ENCODE results near the gene PDS5A. TPM values are rescaled to one million over a fixed set of nuclear protein-coding genes. Genes with fewer than 3 reads are reported as not detected.
"Not testable (repeated sequence)": the region's sequence is repeated elsewhere in the genome, so short reads cannot be mapped to it uniquely, and the experiment has no call there.

PDS5A gene
- total RNA-seq, 1 donor from 2014 or later: 132 TPM

GRCh38 chr4:39950861-39951481 lies 26.7 kb downstream of the PDS5A start:
- Histone ChIP-seq H3K79me2 (ENCODE audit: low read depth) (peaks cover 100% of the 10 kb centered on the region), H3K9ac (no peak overlapping the region), H3K4me2 (no peak overlapping the region), H3K36me3 (no peaks in the 10 kb centered on the region), H4K20me1 (ENCODE audit: low read depth) (peaks cover 83% of the 10 kb centered on the region), H3K4me1 (no peaks in the 10 kb centered on the region), H3F3A (ENCODE audit: low read depth) (no peaks in the 10 kb centered on the region), H3K27ac (no peak overlapping the region), H3K9me3 (ENCODE audit: low read depth) (no peaks in the 10 kb centered on the region), H2AFZ (replicated peaks) (no peak overlapping the region), H3K27me3 (no peaks in the 10 kb centered on the region), H3K4me3 (no peak overlapping the region)
- Mint-ChIP-seq H3K36me3 (peaks cover 11% of the 10 kb centered on the region), H3K27ac (no peak overlapping the region), H3K9me3 (peaks cover 3% of the 10 kb centered on the region), H3K4me1 (peaks cover 7% of the 10 kb centered on the region), H3K27me3 (ENCODE audit: insufficient read depth, low read depth) (peaks cover 2% of the 10 kb centered on the region), H3K4me3 (no peak overlapping the region)
- no peak for DNase-seq (ENCODE audit: low spot score)
- TF ChIP-seq CTCF (IDR thresholded peaks at IDR 0.05) (no peak), EZH2 (IDR thresholded peaks at IDR 0.05) (no peak), EZH2phosphoT487 (IDR thresholded peaks at IDR 0.05) (no peak)

DNA sequence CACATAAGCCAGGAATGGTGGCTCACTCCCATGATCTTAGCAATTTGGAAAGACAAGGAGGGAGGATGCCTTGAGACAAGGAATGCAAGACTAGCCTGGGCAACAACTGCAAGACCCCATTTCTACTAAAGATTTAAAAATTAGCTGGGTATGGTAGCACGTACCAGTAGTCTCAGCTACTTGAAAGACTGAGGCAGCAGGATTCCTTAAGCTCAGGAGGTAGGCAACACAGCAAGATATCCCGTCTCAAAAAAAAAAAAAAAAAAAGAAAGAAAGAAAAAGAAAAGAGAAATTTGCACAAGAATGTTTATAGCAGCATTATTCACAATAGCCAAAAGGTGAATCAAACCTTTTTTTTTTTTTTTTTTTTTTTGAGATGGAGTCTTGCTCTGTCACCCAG lies 29.7 kb downstream of the PDS5A start:
- Histone ChIP-seq H3K4me3 (no peak overlapping the region), H3K36me3 (no peaks in the 10 kb centered on the region), H3F3A (ENCODE audit: low read depth) (no peaks in the 10 kb centered on the region), H3K79me2 (ENCODE audit: low read depth) (peaks cover 100% of the 10 kb centered on the region), H3K4me2 (no peak overlapping the region), H3K9ac (no peak overlapping the region), H3K4me1 (no peaks in the 10 kb centered on the region), H4K20me1 (ENCODE audit: low read depth) (peaks cover 82% of the 10 kb centered on the region), H3K27me3 (no peaks in the 10 kb centered on the region), H3K27ac (no peak overlapping the region), H3K9me3 (ENCODE audit: low read depth) (no peaks in the 10 kb centered on the region), H2AFZ (replicated peaks) (no peak overlapping the region)
- Mint-ChIP-seq H3K27me3 (ENCODE audit: insufficient read depth, low read depth) (peaks cover 2% of the 10 kb centered on the region), H3K4me1 (peaks cover 9% of the 10 kb centered on the region), H3K4me3 (no peak overlapping the region), H3K9me3 (no peaks in the 10 kb centered on the region), H3K27ac (no peak overlapping the region), H3K36me3 (peaks cover 8% of the 10 kb centered on the region)
- no peak for DNase-seq (ENCODE audit: low spot score)
- no peak for TF ChIP-seq EZH2 (IDR thresholded peaks at IDR 0.05)
- no peak for TF ChIP-seq CTCF (IDR thresholded peaks at IDR 0.05)
- TF ChIP-seq EZH2phosphoT487 (IDR thresholded peaks at IDR 0.05): no peak

DNA sequence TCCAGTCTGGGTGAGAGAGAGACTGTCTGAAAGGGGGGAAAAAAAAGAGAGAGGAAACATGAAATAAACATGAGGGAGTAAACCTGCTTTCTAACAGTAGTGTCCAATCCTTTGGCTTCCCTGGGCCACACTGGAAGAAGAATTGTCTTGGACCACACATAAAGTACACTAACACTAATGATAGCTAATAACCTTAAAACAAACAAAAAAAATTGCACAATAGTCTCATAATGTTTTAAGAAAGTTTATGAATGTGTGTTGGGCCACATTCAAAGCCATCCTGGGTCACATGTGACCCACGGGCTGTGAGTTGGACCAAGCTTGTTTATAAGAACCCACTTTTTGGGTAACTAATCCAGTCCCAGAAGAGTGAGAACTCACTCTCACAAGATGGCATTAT lies 30.3 kb downstream of the PDS5A start:
- Mint-ChIP-seq H3K9me3 (no peaks in the 10 kb centered on the region), H3K4me3 (no peak overlapping the region), H3K4me1 (peaks cover 9% of the 10 kb centered on the region), H3K27ac (no peak overlapping the region), H3K36me3 (peaks cover 8% of the 10 kb centered on the region), H3K27me3 (ENCODE audit: insufficient read depth, low read depth) (peaks cover 2% of the 10 kb centered on the region)
- TF ChIP-seq EZH2phosphoT487 (IDR thresholded peaks at IDR 0.05): no peak
- no peak for TF ChIP-seq CTCF (IDR thresholded peaks at IDR 0.05)
- no peak for TF ChIP-seq EZH2 (IDR thresholded peaks at IDR 0.05)
- Histone ChIP-seq H3K9ac (no peak overlapping the region), H3K36me3 (no peaks in the 10 kb centered on the region), H3K4me1 (no peaks in the 10 kb centered on the region), H2AFZ (replicated peaks) (no peak overlapping the region), H3K4me2 (no peak overlapping the region), H3K27me3 (no peaks in the 10 kb centered on the region), H3K4me3 (no peak overlapping the region), H3F3A (ENCODE audit: low read depth) (peaks cover 2% of the 10 kb centered on the region), H3K9me3 (ENCODE audit: low read depth) (no peaks in the 10 kb centered on the region), H4K20me1 (ENCODE audit: low read depth) (peaks cover 87% of the 10 kb centered on the region), H3K79me2 (ENCODE audit: low read depth) (peaks cover 100% of the 10 kb centered on the region), H3K27ac (no peak overlapping the region)
- no peak for DNase-seq (ENCODE audit: low spot score)

- H3K27ac Mint-ChIP-seq; H3K27me3 ChIP-seq; H3K36me3 Mint-ChIP-seq; H3K9me3 ChIP-seq (ENCODE audit: low read depth); H3F3A ChIP-seq (ENCODE audit: low read depth); H3K4me2 ChIP-seq; H3K4me1 Mint-ChIP-seq; H3K4me3 ChIP-seq; H3K9me3 Mint-ChIP-seq; H3K36me3 ChIP-seq; DNase-seq (ENCODE audit: low spot score); H3K27me3 Mint-ChIP-seq (ENCODE audit: insufficient read depth, low read depth); H3K9ac ChIP-seq; H3K27ac ChIP-seq; H3K4me1 ChIP-seq; H2AFZ ChIP-seq (replicated peaks); H3K4me3 Mint-ChIP-seq: not testable (repeated sequence)
- Histone ChIP-seq H3K79me2 (ENCODE audit: low read depth) (peaks cover 100% of the 10 kb centered on the region), H4K20me1 (ENCODE audit: low read depth) (peaks cover 76% of the 10 kb centered on the region)
Observed at GRCh38 chr4:39944245-39944644, 33.5 kb downstream of the PDS5A start.

All from neural progenitor cell (in vitro differentiated cells).